ENCODE results near the gene GOLT1A. TPM values are rescaled to one million over a fixed set of nuclear protein-coding genes. Genes with fewer than 3 reads are reported as not detected.

The GOLT1A gene
- total and polyA plus RNA-seq, 2 of the 8 experiments (the other 6 are each of a cell fraction or from before 2014, with no cell fraction given): 7.5 to 8.5 TPM

DNA sequence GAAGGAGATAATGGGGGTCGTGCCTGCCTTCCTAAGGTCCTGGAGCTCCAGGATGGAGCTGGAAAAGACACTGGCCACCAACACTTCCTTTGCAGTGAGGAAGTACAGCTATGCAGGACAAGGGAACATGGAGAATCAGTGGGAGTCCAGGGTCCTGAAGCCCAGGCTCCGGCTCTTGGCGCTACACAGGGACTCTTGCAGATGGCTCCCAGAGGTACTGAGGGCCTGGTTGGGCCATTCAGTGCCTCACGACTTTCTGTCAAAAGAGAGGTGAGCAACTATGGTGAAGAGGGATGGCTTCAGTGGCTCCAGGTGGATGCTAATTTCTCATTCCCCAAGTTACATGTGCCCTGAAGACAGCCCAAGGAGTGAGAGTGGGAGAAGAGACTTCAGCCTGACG is 60.1 kb downstream of the GOLT1A start (continued):
- TF ChIP-seq, protein P1, sequence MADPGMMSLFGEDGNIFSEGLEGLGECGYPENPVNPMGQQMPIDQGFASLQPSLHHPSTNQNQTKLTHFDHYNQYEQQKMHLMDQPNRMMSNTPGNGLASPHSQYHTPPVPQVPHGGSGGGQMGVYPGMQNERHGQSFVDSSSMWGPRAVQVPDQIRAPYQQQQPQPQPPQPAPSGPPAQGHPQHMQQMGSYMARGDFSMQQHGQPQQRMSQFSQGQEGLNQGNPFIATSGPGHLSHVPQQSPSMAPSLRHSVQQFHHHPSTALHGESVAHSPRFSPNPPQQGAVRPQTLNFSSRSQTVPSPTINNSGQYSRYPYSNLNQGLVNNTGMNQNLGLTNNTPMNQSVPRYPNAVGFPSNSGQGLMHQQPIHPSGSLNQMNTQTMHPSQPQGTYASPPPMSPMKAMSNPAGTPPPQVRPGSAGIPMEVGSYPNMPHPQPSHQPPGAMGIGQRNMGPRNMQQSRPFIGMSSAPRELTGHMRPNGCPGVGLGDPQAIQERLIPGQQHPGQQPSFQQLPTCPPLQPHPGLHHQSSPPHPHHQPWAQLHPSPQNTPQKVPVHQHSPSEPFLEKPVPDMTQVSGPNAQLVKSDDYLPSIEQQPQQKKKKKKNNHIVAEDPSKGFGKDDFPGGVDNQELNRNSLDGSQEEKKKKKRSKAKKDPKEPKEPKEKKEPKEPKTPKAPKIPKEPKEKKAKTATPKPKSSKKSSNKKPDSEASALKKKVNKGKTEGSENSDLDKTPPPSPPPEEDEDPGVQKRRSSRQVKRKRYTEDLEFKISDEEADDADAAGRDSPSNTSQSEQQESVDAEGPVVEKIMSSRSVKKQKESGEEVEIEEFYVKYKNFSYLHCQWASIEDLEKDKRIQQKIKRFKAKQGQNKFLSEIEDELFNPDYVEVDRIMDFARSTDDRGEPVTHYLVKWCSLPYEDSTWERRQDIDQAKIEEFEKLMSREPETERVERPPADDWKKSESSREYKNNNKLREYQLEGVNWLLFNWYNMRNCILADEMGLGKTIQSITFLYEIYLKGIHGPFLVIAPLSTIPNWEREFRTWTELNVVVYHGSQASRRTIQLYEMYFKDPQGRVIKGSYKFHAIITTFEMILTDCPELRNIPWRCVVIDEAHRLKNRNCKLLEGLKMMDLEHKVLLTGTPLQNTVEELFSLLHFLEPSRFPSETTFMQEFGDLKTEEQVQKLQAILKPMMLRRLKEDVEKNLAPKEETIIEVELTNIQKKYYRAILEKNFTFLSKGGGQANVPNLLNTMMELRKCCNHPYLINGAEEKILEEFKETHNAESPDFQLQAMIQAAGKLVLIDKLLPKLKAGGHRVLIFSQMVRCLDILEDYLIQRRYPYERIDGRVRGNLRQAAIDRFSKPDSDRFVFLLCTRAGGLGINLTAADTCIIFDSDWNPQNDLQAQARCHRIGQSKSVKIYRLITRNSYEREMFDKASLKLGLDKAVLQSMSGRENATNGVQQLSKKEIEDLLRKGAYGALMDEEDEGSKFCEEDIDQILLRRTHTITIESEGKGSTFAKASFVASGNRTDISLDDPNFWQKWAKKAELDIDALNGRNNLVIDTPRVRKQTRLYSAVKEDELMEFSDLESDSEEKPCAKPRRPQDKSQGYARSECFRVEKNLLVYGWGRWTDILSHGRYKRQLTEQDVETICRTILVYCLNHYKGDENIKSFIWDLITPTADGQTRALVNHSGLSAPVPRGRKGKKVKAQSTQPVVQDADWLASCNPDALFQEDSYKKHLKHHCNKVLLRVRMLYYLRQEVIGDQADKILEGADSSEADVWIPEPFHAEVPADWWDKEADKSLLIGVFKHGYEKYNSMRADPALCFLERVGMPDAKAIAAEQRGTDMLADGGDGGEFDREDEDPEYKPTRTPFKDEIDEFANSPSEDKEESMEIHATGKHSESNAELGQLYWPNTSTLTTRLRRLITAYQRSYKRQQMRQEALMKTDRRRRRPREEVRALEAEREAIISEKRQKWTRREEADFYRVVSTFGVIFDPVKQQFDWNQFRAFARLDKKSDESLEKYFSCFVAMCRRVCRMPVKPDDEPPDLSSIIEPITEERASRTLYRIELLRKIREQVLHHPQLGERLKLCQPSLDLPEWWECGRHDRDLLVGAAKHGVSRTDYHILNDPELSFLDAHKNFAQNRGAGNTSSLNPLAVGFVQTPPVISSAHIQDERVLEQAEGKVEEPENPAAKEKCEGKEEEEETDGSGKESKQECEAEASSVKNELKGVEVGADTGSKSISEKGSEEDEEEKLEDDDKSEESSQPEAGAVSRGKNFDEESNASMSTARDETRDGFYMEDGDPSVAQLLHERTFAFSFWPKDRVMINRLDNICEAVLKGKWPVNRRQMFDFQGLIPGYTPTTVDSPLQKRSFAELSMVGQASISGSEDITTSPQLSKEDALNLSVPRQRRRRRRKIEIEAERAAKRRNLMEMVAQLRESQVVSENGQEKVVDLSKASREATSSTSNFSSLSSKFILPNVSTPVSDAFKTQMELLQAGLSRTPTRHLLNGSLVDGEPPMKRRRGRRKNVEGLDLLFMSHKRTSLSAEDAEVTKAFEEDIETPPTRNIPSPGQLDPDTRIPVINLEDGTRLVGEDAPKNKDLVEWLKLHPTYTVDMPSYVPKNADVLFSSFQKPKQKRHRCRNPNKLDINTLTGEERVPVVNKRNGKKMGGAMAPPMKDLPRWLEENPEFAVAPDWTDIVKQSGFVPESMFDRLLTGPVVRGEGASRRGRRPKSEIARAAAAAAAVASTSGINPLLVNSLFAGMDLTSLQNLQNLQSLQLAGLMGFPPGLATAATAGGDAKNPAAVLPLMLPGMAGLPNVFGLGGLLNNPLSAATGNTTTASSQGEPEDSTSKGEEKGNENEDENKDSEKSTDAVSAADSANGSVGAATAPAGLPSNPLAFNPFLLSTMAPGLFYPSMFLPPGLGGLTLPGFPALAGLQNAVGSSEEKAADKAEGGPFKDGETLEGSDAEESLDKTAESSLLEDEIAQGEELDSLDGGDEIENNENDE (IDR thresholded peaks at IDR 0.05; ENCODE audit: insufficient replicate concordance, low read length): no peak
- no peak for TF ChIP-seq CHD1 (IDR thresholded peaks at IDR 0.05; ENCODE audit: low read depth, low read length)
- TF ChIP-seq JUN (IDR thresholded peaks at IDR 0.05; ENCODE audit: low read depth, low read length): no peak
- no peak for TF ChIP-seq SIRT6 (IDR thresholded peaks at IDR 0.05; ENCODE audit: low read length)
- TF ChIP-seq KDM4A (IDR thresholded peaks at IDR 0.05; ENCODE audit: low read depth, low read length, severe bottlenecking): no peak
- TF ChIP-seq JUND (IDR thresholded peaks at IDR 0.05; ENCODE audit: low read length): no peak
- no peak for TF ChIP-seq RXRA (IDR thresholded peaks at IDR 0.05; ENCODE audit: insufficient read depth, low read depth, low read length)
- no peak for TF ChIP-seq BRCA1 (IDR thresholded peaks at IDR 0.05; ENCODE audit: low read depth, low read length)
- no peak for TF ChIP-seq TBP (IDR thresholded peaks at IDR 0.05; ENCODE audit: low read depth, low read length)
- no peak for TF ChIP-seq HDAC6 (IDR thresholded peaks at IDR 0.05; ENCODE audit: low read depth, low read length)
